HepG2 (cell line): Measurements from ENCODE around the gene C16orf95. TPM values are rescaled to one million over a fixed set of nuclear protein-coding genes. Genes with fewer than 3 reads are reported as not detected.

ENCODE experiments used
- ATAC-seq: fragments of 200-7000 bp; cut with Tn5 transposase; 3 replicates; pipeline ENCODE4 v1.9.1; 2020; ENCODE audit warnings: mild to moderate bottlenecking, moderate library complexity
- BruUV-seq: library from RNA; stranded (reverse); fragments of 400-500 nt; replicated peaks from 2 replicates; lab custom pipeline; 2021; lab: Mats Ljungman, UMichigan
- CTCF ChIA-PET: fragments of 300-600 bp; formaldehyde crosslinking; extraction: SDS; loops from one replicate; lab custom pipeline; 2021; ENCODE audit warnings: low total read pairs, inconsistent platforms, low intra/inter-chr PET ratio; lab: Yijun Ruan, JAX
- POLR2A ChIA-PET: fragments of 350-600 bp; sonication (Branson Sonifier 250); formaldehyde crosslinking; loops from one replicate; lab custom pipeline; 2020; ENCODE audit warnings: antibody characterized with exemption, inconsistent platforms; lab: Yijun Ruan, JAX
- DNase-seq: peaks from one replicate; pipeline ENCODE4 v3.0.0-alpha.2; 2015; ENCODE audit warnings: low spot score
- FAIRE-seq: peaks from 3 replicates; lab custom pipeline; 2011; peaks lifted over from hg19 to GRCh38; lab: Jason Lieb, UNC
- H2AFZ ChIP-seq: one replicate; pipeline ENCODE4 v1.6.1; 2011; ENCODE audit warnings: low read length, inconsistent platforms
- H3K27ac ChIP-seq: fragments of 300-600 bp; 3 replicates; pipeline ENCODE4 v1.8.0; 2011; ENCODE audit warnings: mixed run types, mild to moderate bottlenecking, mixed read lengths, low read length, inconsistent platforms; ENCODE audit not compliant: insufficient read depth; ENCODE audit errors: extremely low read length
- H3K27me3 ChIP-seq, 2 experiments: fragments of 200-600 bp in 1 of 2; 2 replicates in 1 of 2; 3 replicates in 1 of 2; pipeline versions ENCODE4 v1.6.0 to v1.8.0; 2011; ENCODE audit warnings: low read length in 2 of 2, mild to moderate bottlenecking in 2 of 2, moderate library complexity in 2 of 2, inconsistent platforms in 1 of 2; ENCODE audit not compliant: insufficient read depth in 2 of 2, control insufficient read depth in 1 of 2
- H3K36me3 ChIP-seq, 2 experiments: fragments of 200-600 bp in 1 of 2; replicated peaks in 1 of 2; 2 replicates in 1 of 2; 3 replicates in 1 of 2; pipeline versions ENCODE4 v1.5.1 to v1.8.0; 2011; ENCODE audit warnings: low read length in 2 of 2, inconsistent platforms in 1 of 2; ENCODE audit not compliant: insufficient read depth in 2 of 2, control insufficient read depth in 1 of 2
- H3K4me1 ChIP-seq: 2 replicates; pipeline ENCODE4 v1.5.1; 2012; ENCODE audit warnings: low read length, inconsistent platforms; ENCODE audit not compliant: insufficient read depth
- H3K4me2 ChIP-seq: 2 replicates; pipeline ENCODE4 v1.6.0; 2011; ENCODE audit warnings: low read depth, low read length, inconsistent platforms
- H3K4me3 ChIP-seq, 3 experiments: fragments of 200-600 bp in 1 of 3; sonication (generic), shearing (Covaris generic) in 1 of 3; replicated peaks in 1 of 3; 2 replicates each; pipeline ENCODE4 v1.5.1; 2011 to 2016; ENCODE audit warnings: low read length in 3 of 3, inconsistent platforms in 2 of 3, low read depth in 2 of 3, mild to moderate bottlenecking in 2 of 3, control low read depth in 1 of 3, mixed read lengths in 1 of 3; ENCODE audit not compliant: insufficient read depth in 1 of 3
- H3K79me2 ChIP-seq: one replicate; pipeline ENCODE4 v1.6.1; 2011; ENCODE audit warnings: low read length, inconsistent platforms; ENCODE audit not compliant: insufficient read depth
- H3K9ac ChIP-seq: 2 replicates; pipeline ENCODE4 v1.6.0; 2011; ENCODE audit warnings: mild to moderate bottlenecking, low read depth, low read length, inconsistent platforms; ENCODE audit not compliant: insufficient read depth
- H3K9me3 ChIP-seq: 2 replicates; pipeline ENCODE4 v1.5.1; 2012; ENCODE audit warnings: mild to moderate bottlenecking, low read length
- H4K20me1 ChIP-seq: 2 replicates; pipeline ENCODE4 v1.6.0; 2011; ENCODE audit warnings: inconsistent platforms, mild to moderate bottlenecking, low read length, moderate library complexity; ENCODE audit not compliant: insufficient read depth
- AGO2 ChIP-seq: fragments of 200-400 bp; formaldehyde crosslinking; optimal IDR thresholded peaks from 2 replicates; pipeline ENCODE3; 2017; ENCODE audit warnings: mild to moderate bottlenecking, low read depth, low read length, moderate library complexity
- DR1 ChIP-seq: sonication (generic); formaldehyde crosslinking; IDR thresholded peaks from 2 replicates; pipeline ENCODE4 v1.8.0; 2021; ENCODE audit warnings: mild to moderate bottlenecking, missing genetic modification reagents, inconsistent platforms
- POLR2A ChIP-seq, 2 experiments: IDR thresholded peaks; 2 replicates each; pipeline ENCODE4 v1.6.1; 2011; ENCODE audit warnings: low read depth in 2 of 2, low read length in 2 of 2, mild to moderate bottlenecking in 1 of 2, moderate library complexity in 1 of 2; ENCODE audit not compliant: insufficient read depth in 1 of 2
- SALL1 ChIP-seq: sonication (generic); formaldehyde crosslinking; IDR thresholded peaks from 2 replicates; pipeline ENCODE4 v1.8.0; 2022; ENCODE audit warnings: mild to moderate bottlenecking, missing genetic modification reagents
- TARDBP ChIP-seq: sonication (generic); formaldehyde crosslinking; IDR thresholded peaks from 2 replicates; pipeline ENCODE4 v1.8.0; 2022; ENCODE audit warnings: mild to moderate bottlenecking, missing genetic modification reagents
- UBTF ChIP-seq: sonication (generic); formaldehyde crosslinking; IDR thresholded peaks from 2 replicates; pipeline ENCODE4 v1.4.0; 2020; ENCODE audit warnings: mild to moderate bottlenecking, missing genetic modification reagents
- ZNF230 ChIP-seq: sonication (generic); formaldehyde crosslinking; IDR thresholded peaks from 2 replicates; pipeline ENCODE4 v1.4.0; 2020; ENCODE audit warnings: mild to moderate bottlenecking, missing genetic modification reagents
- ZNF329 ChIP-seq: sonication (generic); formaldehyde crosslinking; IDR thresholded peaks from 2 replicates; pipeline ENCODE4 v1.9.0; 2021; ENCODE audit warnings: low read depth, mild to moderate bottlenecking, missing genetic modification reagents
- ZNF691 ChIP-seq: sonication (generic); formaldehyde crosslinking; IDR thresholded peaks from 2 replicates; pipeline ENCODE4 v1.4.0; 2020; ENCODE audit warnings: missing genetic modification reagents, low read depth, mild to moderate bottlenecking, borderline replicate concordance
- ZNF737 ChIP-seq: sonication (generic); formaldehyde crosslinking; IDR thresholded peaks from 2 replicates; pipeline ENCODE4 v1.5.0; 2020; ENCODE audit warnings: missing genetic modification reagents, mild to moderate bottlenecking, borderline replicate concordance
- WGBS: methylation state at CpG from one replicate; pipeline ENCODE4 v1.1.6; 2017; ENCODE audit warnings: low lambda C conversion rate; 5-methylcytosine and 5-hydroxymethylcytosine counted together
- in situ Hi-C: cut with HindIII; loops from 2 replicates; pipeline ENCODE4 v1.10.0; 2017; ENCODE audit warnings: low pct_unique_long_range_greater_than_20kb; ENCODE audit not compliant: extremely low pct_ligation_motif_present
- intact Hi-C: fragments of 100-400 bp; cut with micrococcal nuclease; formaldehyde crosslinking; loops from one replicate; pipeline ENCODE4 v1.10.0; 2022; ENCODE audit not compliant: unreplicated experiment
- polyA plus RNA-seq, 8 experiments: library from polyadenylated mRNA; depleted of rRNA in 3 of 8; stranded (reverse) in 7 of 8; unstranded in 1 of 8; fragments of >200 nt; fragmentation: Illumina TruSeq in 4 of 8; extraction: Trizol in 4 of 8; gene quantifications; 2 replicates each; pipeline versions ENCODE4 v1.2.1 to v1.2.3, GENCODE V29; 2011 to 2016; ENCODE audit warnings: low read depth in 4 of 8, missing spikeins in 1 of 8, mixed read lengths in 1 of 8; ENCODE audit not compliant: insufficient read depth in 1 of 8
- total RNA-seq, 5 experiments: library from RNA; depleted of rRNA; stranded (reverse); fragments of >200 nt; fragmentation: Illumina TruSeq; extraction: Trizol; gene quantifications; 2 replicates each; pipeline ENCODE4 v1.2.3, GENCODE V29; 2016; ENCODE audit warnings: low read depth in 1 of 5
- TF ChIP-seq, protein P1 (sequence below): sonication (generic); formaldehyde crosslinking; IDR thresholded peaks from 2 replicates; pipeline ENCODE4 v1.9.0; 2022; ENCODE audit warnings: missing genetic modification reagents, mild to moderate bottlenecking, borderline replicate concordance
- TF ChIP-seq, protein P2 (sequence below): sonication (generic); formaldehyde crosslinking; IDR thresholded peaks from 2 replicates; pipeline ENCODE4 v1.5.0; 2020; ENCODE audit warnings: mild to moderate bottlenecking, missing genetic modification reagents
- TF ChIP-seq, protein P3 (sequence below): sonication (generic); formaldehyde crosslinking; IDR thresholded peaks from 2 replicates; pipeline ENCODE4 v1.5.0; 2020; ENCODE audit warnings: missing genetic modification reagents

C16orf95 gene
- total and polyA plus RNA-seq, 2 of the 13 experiments (the other 11 are each of a cell fraction or from before 2014, with no cell fraction given), result 2.8 to 8.6 TPM

- POLR2A ChIA-PET, result interaction anchor here (1.3 to 2.6 kb wide), 4 partner anchors 55 to 69 kb away, joined by 4 to 20 read pairs (median 5); partner anchors contain the start of gene FBXO31
- no peak overlapping the region for H3K9ac ChIP-seq
- peak; percentile 68 for FAIRE-seq
- TF ChIP-seq, protein P1, sequence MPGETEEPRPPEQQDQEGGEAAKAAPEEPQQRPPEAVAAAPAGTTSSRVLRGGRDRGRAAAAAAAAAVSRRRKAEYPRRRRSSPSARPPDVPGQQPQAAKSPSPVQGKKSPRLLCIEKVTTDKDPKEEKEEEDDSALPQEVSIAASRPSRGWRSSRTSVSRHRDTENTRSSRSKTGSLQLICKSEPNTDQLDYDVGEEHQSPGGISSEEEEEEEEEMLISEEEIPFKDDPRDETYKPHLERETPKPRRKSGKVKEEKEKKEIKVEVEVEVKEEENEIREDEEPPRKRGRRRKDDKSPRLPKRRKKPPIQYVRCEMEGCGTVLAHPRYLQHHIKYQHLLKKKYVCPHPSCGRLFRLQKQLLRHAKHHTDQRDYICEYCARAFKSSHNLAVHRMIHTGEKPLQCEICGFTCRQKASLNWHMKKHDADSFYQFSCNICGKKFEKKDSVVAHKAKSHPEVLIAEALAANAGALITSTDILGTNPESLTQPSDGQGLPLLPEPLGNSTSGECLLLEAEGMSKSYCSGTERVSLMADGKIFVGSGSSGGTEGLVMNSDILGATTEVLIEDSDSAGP (CRISPR knock-in tag), result peak; percentile 61; the same call in 1 of the 2 replicates
- TF ChIP-seq ZNF230 (0 out of 2 replicates have a peak, but pooled peaks have one; percentile 62), ZNF691 (CRISPR knock-in tag) (0 out of 2 replicates have a peak, but pooled peaks have one; percentile 16), UBTF (CRISPR knock-in tag) (no peak), SALL1 (CRISPR knock-in tag) (peak; percentile 17; the same call in 1 of the 2 replicates), TARDBP (CRISPR knock-in tag) (0 out of 2 replicates have a peak, but pooled peaks have one; percentile 32), ZNF329 (CRISPR knock-in tag) (0 out of 2 replicates have a peak, but pooled peaks have one; percentile 41), AGO2 (peak; percentile 84), DR1 (no peak), ZNF737 (CRISPR knock-in tag) (peak; percentile 51; the same call in 1 of the 2 replicates), POLR2A (IDR thresholded peaks at IDR 0.05; ENCODE audit: insufficient read depth in 1 of 2, low read depth in 2 of 2, low read length in 2 of 2) (peak in 1 of 2 experiments; percentile 32; a peak in 1 of 4 replicates)
- TF ChIP-seq, protein P2, sequence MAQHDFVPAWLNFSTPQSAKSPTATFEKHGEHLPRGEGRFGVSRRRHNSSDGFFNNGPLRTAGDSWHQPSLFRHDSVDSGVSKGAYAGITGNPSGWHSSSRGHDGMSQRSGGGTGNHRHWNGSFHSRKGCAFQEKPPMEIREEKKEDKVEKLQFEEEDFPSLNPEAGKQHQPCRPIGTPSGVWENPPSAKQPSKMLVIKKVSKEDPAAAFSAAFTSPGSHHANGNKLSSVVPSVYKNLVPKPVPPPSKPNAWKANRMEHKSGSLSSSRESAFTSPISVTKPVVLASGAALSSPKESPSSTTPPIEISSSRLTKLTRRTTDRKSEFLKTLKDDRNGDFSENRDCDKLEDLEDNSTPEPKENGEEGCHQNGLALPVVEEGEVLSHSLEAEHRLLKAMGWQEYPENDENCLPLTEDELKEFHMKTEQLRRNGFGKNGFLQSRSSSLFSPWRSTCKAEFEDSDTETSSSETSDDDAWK (CRISPR knock-in tag), result no peak
- TF ChIP-seq, protein P3, sequence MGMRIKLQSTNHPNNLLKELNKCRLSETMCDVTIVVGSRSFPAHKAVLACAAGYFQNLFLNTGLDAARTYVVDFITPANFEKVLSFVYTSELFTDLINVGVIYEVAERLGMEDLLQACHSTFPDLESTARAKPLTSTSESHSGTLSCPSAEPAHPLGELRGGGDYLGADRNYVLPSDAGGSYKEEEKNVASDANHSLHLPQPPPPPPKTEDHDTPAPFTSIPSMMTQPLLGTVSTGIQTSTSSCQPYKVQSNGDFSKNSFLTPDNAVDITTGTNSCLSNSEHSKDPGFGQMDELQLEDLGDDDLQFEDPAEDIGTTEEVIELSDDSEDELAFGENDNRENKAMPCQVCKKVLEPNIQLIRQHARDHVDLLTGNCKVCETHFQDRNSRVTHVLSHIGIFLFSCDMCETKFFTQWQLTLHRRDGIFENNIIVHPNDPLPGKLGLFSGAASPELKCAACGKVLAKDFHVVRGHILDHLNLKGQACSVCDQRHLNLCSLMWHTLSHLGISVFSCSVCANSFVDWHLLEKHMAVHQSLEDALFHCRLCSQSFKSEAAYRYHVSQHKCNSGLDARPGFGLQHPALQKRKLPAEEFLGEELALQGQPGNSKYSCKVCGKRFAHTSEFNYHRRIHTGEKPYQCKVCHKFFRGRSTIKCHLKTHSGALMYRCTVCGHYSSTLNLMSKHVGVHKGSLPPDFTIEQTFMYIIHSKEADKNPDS (CRISPR knock-in tag), result no peak; the same call in 1 of the 2 replicates
Observed at GRCh38 chr16:87324411-87325275, 7.5 kb upstream of the C16orf95 start.

More at GRCh38 chr16:87324411-87325275, 7.5 kb upstream of the C16orf95 start:
- no peaks in the 10 kb centered on the region for H3K27me3 ChIP-seq
- H3K36me3 ChIP-seq, result peaks cover 29 to 51% of the 10 kb centered on the region in 2 experiments
- in situ Hi-C loops, result no loop called here
- no peaks in the 10 kb centered on the region for H3K4me1 ChIP-seq
- ATAC-seq (peak; percentile 47), DNase-seq (peak; percentile 46)
- H3K4me2 ChIP-seq, result no peak overlapping the region
- no peak overlapping the region for H2AFZ ChIP-seq
- H4K20me1 ChIP-seq, result peaks cover 64% of the 10 kb centered on the region
- H3K9me3 ChIP-seq, result no peaks in the 10 kb centered on the region
- 89% methylated on average over 19 of the region's 28 CpGs for WGBS
- intact Hi-C loops, result loop anchor here (2.0 kb wide), 1 partner anchor 58 kb away; the partner anchor contains the start of gene FBXO31
- H3K79me2 ChIP-seq, result peaks cover 11% of the 10 kb centered on the region
- no peak overlapping the region for H3K4me3 ChIP-seq
- BruUV-seq, result no TSS peak
- no peak overlapping the region for H3K27ac ChIP-seq
- CTCF ChIA-PET, result interaction anchor here (1.2 to 1.6 kb wide), 2 partner anchors 56 to 69 kb away, joined by 3 to 12 read pairs; no protein-coding TSS in a partner anchor
